ENCODE data around the gene DIP2C. TPM values are rescaled to one million over a fixed set of nuclear protein-coding genes. Genes with fewer than 3 reads are reported as not detected.

The DIP2C gene
- total RNA-seq, 1 experiment from 2014 or later, result 11.0 TPM

GRCh38 chr10:390449-391100 is 298.9 kb downstream of the DIP2C start:
- CTCF ChIA-PET, result no interaction called here
- TF ChIP-seq CTCF (IDR thresholded peaks at IDR 0.05; ENCODE audit: unreplicated experiment), result no peak
- H3K27ac Mint-ChIP-seq (ENCODE audit: unreplicated experiment), result no peak overlapping the region
- no TSS peak for BruUV-seq (replicated peaks)
- DNase-seq, result no peak
- intact Hi-C loops (cut with micrococcal nuclease; ENCODE audit: unreplicated experiment), result no loop called here
- H3K9me3 Mint-ChIP-seq (ENCODE audit: low read depth, unreplicated experiment), result no peaks in the 10 kb centered on the region
- H3K36me3 Mint-ChIP-seq (ENCODE audit: insufficient read depth, unreplicated experiment), result no peaks in the 10 kb centered on the region
- H3K27me3 Mint-ChIP-seq (ENCODE audit: unreplicated experiment), result no peaks in the 10 kb centered on the region
- H3K4me3 Mint-ChIP-seq (ENCODE audit: low read depth, unreplicated experiment), result no peak overlapping the region
- H3K4me1 Mint-ChIP-seq (ENCODE audit: low read depth, unreplicated experiment), result no peaks in the 10 kb centered on the region

DNA sequence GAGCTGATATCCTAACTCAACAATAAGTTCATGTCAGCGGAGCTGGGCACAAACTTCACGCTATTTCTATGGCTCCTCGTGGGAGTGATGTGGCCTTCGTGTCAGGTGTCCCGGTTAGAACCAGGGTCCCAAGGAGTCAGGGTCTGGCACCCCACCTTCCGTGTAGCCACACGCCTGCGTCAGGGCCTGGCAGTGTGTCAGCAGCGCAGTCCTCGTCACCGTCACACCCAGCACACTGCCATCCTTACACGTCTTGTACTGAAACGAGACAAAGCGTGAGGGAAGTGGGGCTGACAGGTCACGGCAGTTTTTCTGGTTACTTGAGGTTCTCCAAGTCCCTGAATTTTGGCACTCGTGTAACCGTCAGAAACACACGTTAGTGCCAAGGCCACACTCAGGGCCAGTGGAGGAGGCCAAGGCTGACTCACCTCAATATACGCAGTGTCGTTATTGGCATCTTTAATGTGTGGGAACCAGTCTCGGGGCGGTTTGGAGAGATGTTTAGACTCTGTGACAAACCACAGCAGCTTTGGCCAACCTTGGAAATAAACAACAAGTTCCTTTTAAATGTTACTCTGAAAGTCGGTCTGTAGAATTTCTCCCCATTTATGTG is 299.5 kb downstream of the DIP2C start:
- Mint-ChIP-seq H3K27ac (ENCODE audit: unreplicated experiment) (no peak overlapping the region), H3K4me3 (ENCODE audit: low read depth, unreplicated experiment) (no peak overlapping the region)

DNA sequence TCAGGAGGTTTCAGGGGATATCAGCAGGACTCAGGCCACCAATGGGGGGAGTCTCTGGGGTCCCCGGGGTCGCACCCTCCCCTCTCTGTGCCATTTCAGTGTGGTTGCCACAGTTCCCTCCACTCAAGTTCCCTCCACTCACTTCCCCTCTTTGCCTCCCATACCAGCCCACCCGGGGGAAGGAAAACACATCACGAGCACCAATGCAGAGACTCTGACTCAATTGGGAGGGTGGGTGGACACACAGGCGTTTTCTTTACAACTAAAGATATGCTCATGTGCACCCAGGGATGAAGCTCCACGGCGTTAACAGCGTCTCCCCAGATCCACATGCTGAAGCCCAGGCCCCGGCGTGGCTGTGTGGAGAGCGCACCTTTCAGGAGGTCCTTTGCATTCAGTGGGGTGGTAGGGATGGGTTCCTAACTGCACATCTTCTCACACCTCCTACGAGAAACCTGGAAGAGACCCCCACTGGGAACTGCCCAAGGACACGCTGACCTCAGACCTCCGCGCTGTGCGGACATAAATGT is 300.1 kb downstream of the DIP2C start:
- intact Hi-C loops (cut with micrococcal nuclease; ENCODE audit: unreplicated experiment), result no loop called here
- BruUV-seq (replicated peaks), result no TSS peak
- H3K4me3 Mint-ChIP-seq (ENCODE audit: low read depth, unreplicated experiment), result no peak overlapping the region
- no peak for DNase-seq
- no peaks in the 10 kb centered on the region for H3K9me3 Mint-ChIP-seq (ENCODE audit: low read depth, unreplicated experiment)
- H3K27me3 Mint-ChIP-seq (ENCODE audit: unreplicated experiment), result no peaks in the 10 kb centered on the region
- CTCF ChIA-PET, result no interaction called here
- no peak for TF ChIP-seq CTCF (IDR thresholded peaks at IDR 0.05; ENCODE audit: unreplicated experiment)
- no peaks in the 10 kb centered on the region for H3K4me1 Mint-ChIP-seq (ENCODE audit: low read depth, unreplicated experiment)
- no peak overlapping the region for H3K27ac Mint-ChIP-seq (ENCODE audit: unreplicated experiment)
- H3K36me3 Mint-ChIP-seq (ENCODE audit: insufficient read depth, unreplicated experiment), result no peaks in the 10 kb centered on the region

More for the DNA sequence above, 299.5 kb downstream of the DIP2C start:
- no peaks in the 10 kb centered on the region for H3K27me3 Mint-ChIP-seq (ENCODE audit: unreplicated experiment)
- intact Hi-C loops (cut with micrococcal nuclease; ENCODE audit: unreplicated experiment), result no loop called here
- no peak for TF ChIP-seq CTCF (IDR thresholded peaks at IDR 0.05; ENCODE audit: unreplicated experiment)
- DNase-seq, result no peak
- no peaks in the 10 kb centered on the region for H3K36me3 Mint-ChIP-seq (ENCODE audit: insufficient read depth, unreplicated experiment)
- no TSS peak for BruUV-seq (replicated peaks)
- H3K9me3 Mint-ChIP-seq (ENCODE audit: low read depth, unreplicated experiment), result no peaks in the 10 kb centered on the region
- CTCF ChIA-PET, result no interaction called here
- H3K4me1 Mint-ChIP-seq (ENCODE audit: low read depth, unreplicated experiment), result no peaks in the 10 kb centered on the region

- H3K27ac Mint-ChIP-seq (ENCODE audit: unreplicated experiment), result no peak overlapping the region
- CTCF ChIA-PET, result no interaction called here
- no peak for TF ChIP-seq CTCF (IDR thresholded peaks at IDR 0.05; ENCODE audit: unreplicated experiment)
- no peaks in the 10 kb centered on the region for H3K9me3 Mint-ChIP-seq (ENCODE audit: low read depth, unreplicated experiment)
- no peaks in the 10 kb centered on the region for H3K36me3 Mint-ChIP-seq (ENCODE audit: insufficient read depth, unreplicated experiment)
- H3K27me3 Mint-ChIP-seq (ENCODE audit: unreplicated experiment), result no peaks in the 10 kb centered on the region
- H3K4me1 Mint-ChIP-seq (ENCODE audit: low read depth, unreplicated experiment), result no peaks in the 10 kb centered on the region
- DNase-seq, result no peak
- H3K4me3 Mint-ChIP-seq (ENCODE audit: low read depth, unreplicated experiment), result no peak overlapping the region
- intact Hi-C loops (cut with micrococcal nuclease; ENCODE audit: unreplicated experiment), result no loop called here
- no TSS peak for BruUV-seq (replicated peaks)
These were observed 300.8 kb downstream of the DIP2C start for GRCh38 chr10:388661-389045.

All from Calu3 (cell line).